HG02798 (cell line): ENCODE measurements around the gene KRTAP5-2.

Source experiments
- ATAC-seq: cut with Tn5 transposase; IDR thresholded peaks from one replicate; pipeline ENCODE4 v1.9.1; 2021; ENCODE audit warnings: mild to moderate bottlenecking; ENCODE audit not compliant: unreplicated experiment, poor library complexity

KRTAP5-2 gene

GRCh38 chr11:1558775-1559110 lies 39.4 kb downstream of the KRTAP5-2 start:
- no peak for ATAC-seq

DNA sequence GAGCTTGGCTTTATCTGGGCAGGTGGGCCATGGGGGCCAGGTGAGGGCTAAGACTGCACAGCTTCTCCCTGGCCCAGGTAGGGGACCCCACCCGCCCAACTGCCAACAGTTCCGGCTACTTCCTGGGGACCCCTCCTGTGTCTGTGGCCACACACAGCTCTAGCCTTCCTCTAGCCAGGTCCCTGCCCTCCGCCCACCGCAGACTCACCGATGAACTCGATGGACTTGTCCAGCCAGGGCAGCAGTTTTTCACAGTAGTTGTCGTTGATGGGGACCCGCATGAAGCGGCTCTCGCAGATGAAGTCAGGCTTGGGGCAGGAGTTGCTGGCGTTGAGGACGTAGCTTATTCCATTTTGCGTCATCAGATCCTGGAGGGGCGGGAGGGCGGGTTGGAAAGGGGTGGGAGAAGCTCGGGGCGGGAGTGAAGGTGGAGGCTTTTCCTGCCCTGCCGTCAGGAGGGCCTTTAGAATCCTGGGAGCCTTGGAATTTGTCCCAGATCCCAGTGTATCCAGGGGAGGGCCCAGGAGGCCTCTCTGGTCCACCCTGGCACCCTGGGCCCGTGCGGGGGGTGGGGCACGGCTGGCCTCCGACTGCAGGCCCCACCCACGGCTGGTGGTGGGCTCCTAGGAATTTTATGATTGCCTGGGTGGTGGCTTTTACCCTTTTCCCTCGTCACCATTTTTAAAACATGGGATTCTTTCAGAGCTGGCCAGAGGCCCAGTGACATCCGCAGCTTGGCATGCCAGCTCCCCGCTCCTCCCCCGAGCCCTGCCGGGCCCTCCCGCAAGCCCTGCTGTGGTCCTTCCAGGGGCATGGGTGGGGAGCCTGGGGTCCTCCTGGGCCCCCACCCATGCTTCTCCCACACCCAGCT lies 40.0 kb downstream of the KRTAP5-2 start:
- no peak for ATAC-seq

- ATAC-seq = no peak
These were observed 40.8 kb downstream of the KRTAP5-2 start for GRCh38 chr11:1557051-1557884.

DNA sequence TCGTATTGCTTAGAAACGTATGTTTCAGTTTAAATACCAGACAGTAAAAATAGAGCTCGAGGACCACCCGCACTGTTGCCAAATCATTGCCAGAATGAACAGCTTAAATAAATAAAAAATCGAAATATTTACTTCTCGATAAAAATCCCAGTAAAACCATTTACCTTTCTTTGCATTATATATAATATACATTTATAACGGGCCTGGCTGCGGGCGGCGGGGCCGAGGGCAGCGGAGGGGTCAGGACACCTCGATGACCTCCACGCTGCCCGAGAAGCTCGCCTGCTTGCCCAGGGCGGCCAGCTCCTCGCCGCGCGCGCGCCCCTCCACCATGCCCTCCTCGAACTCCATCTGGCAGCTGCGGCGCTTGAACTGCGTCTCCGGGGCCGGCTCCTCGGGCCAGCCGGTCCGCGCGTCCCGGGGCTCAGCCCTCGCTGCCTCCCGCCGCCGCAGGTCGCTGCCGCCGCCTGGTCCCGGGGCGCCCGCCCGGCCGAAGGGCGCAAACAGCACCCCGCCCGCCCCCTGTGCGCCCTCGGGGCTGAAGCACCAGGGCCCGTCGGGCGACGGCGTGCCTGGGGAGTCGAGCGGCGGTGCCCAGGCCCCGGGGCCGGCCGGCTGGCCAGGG lies 41.7 kb downstream of the KRTAP5-2 start:
- ATAC-seq = no peak

- no peak for ATAC-seq
These were observed 42.4 kb downstream of the KRTAP5-2 start for GRCh38 chr11:1555713-1556153.

DNA sequence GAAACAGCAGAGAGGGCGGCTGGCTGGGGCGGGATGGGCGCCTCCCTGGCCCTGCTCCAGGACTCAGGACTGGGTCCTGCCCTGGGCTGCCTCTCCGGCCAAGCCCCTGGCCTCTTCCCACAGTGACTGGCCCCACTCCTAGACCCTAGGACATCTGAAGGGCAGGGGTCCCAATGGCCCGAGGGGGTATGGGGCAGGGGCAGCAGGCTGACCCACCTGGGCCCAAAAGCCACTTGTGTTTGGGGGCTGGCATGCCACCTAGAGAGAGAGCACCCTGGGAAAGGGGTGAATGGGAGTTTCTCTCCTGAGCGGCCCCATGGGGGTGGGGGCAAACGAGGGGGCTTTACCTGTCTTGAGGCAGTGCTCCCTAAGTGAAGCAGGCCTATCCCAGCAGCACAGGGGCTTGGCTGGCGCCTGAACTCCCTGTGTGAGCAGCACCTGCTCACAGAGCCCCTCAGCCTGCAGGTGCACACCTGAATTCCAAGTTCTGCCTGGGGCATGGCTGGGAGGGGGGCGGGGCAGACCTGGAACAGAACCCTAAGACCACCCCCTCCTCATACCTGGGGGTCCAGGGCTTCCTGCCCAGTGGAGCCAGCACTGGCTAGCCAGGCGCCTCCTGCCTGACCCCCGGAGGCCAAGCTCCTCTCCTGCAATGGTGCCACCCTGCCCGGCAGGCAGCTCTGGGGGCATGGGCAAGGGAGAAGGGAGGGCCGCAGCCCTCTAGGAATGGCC lies 42.9 kb downstream of the KRTAP5-2 start:
- no peak for ATAC-seq

DNA sequence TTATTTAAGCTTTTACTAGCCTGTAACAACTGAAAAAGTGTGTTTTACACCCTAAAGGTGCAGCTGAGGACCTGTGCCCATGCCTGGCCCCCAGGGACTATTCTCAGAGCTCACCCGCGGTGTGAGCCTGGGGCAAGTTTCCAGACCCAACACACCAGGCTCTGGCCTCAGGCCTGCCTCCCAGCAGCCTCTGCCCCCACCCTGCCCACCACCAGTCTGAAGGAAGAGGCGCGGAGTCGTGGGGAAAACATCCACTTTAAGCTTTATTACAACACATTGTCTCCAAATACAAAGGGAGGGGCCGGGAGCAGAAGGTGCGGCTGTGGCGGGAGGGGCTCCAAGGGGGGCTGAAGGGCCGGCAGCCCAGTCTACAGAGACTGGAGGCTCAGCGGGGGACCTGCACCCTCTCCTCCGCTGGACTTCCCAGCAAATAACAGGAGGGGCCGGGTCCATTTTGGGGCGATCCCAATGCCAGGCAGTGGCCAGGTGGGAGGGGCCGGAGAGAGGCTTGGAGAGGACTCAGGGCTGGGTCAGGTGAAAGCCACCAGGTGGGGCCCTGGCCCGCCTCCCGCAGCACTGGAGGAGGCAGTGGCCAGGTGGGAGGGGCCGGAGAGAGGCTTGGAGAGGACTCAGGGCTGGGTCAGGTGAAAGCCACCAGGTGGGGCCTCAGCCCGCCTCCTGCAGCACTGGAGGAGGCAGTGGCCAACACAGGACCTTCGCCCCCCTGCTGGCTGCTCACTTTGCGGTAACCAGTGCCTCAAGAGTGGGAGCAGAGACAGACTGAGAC lies 44.1 kb downstream of the KRTAP5-2 start:
- no peak for ATAC-seq

- ATAC-seq = no peak
These were observed 48.5 kb downstream of the KRTAP5-2 start for GRCh38 chr11:1549338-1550330.

GRCh38 chr11:1548221-1549070 lies 49.6 kb downstream of the KRTAP5-2 start:
- ATAC-seq = no peak

- no peak for ATAC-seq
These were observed 50.5 kb downstream of the KRTAP5-2 start for GRCh38 chr11:1547467-1548098.
